GM21723 (cell line): ENCODE measurements around the gene ZNF148.

Experiments
- ATAC-seq: cut with Tn5 transposase; IDR thresholded peaks from one replicate; pipeline ENCODE4 v1.9.1; 2021; ENCODE audit warnings: mild to moderate bottlenecking, moderate library complexity; ENCODE audit not compliant: unreplicated experiment

Gene ZNF148

GRCh38 chr3:125334675-125335560, 40.2 kb downstream of the ZNF148 start:
- no peak for ATAC-seq

- no peak for ATAC-seq
Measured at GRCh38 chr3:125332504-125332903, 42.6 kb downstream of the ZNF148 start.

- ATAC-seq = no peak
Measured at GRCh38 chr3:125331243-125331642, 43.9 kb downstream of the ZNF148 start.

DNA sequence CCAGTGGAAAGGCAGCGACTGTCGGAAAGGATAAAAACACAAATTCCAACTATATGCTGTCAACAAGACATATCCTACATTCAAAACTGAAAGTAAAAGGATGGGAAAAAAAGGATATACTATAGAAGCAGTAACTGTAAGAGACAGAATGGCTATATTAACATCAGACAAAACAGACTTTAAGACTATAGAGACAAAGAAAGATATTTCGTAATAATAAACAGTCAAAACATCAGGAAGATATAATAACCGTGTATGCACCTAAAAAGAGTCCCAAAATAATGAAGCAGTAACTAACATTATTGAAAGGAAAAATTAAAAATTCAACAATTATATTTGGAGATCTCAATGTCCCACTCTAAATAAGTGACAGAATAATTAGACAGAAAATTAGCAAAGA, 48.2 kb downstream of the ZNF148 start:
- no peak for ATAC-seq

- no peak for ATAC-seq
Measured at GRCh38 chr3:125325746-125326145, 49.4 kb downstream of the ZNF148 start.

GRCh38 chr3:125324341-125324740, 50.8 kb downstream of the ZNF148 start:
- no peak for ATAC-seq

DNA sequence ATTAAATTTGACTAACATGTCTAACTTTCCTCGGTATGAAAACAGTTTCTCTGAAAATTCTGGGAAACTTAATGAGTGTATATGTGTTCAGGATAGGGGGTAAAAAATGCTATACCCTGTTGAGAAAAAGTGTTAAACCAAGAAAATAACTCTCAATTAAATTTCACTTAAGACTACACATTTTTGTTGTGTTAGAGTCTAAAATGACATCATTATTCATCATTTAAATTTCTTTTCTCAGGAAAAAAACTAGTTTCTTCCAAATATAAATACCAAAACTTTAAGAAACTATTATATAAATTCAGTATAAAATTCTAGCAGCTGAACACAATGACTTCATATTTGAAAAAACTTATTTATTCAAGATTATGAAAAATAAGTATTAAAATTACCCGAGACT, 52.2 kb downstream of the ZNF148 start:
- ATAC-seq = no peak

DNA sequence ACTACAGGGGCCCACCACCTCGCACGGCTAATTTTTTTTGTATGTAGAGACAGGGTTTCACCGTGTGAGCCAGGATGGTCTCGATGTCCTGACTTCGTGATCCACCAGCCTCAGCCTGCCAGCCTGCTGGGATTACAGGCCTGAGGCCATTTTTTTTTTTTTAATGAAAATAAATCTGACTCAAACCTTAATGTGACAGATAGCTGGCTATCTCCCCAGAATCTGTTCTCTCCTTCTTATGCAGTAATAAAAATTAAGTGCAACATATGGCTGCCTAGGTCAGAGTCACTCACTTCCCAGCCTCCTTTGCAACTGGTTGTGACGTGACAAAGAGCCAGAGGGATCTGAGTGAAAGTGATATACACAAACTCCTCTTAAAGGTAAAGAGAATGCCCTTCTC, 53.0 kb downstream of the ZNF148 start:
- ATAC-seq = no peak

DNA sequence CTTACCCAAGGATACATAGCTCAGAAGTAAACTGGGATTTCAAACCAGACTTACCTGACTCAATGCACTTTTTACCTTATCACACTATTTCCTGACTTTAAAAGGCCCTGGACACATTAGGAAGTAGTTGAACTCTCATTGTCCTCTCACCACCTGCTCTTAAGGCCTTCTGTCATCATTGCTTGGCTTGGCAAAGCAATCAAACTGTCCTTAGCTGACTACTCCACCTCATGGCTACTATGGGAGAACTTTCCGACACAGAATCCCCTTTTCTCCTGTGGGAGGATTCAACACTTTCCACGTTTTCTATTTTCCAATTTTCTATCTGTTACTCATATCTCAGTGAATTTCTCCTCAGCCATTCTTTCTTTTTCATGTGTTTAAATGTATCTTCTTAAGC, 55.4 kb downstream of the ZNF148 start:
- ATAC-seq = no peak

DNA sequence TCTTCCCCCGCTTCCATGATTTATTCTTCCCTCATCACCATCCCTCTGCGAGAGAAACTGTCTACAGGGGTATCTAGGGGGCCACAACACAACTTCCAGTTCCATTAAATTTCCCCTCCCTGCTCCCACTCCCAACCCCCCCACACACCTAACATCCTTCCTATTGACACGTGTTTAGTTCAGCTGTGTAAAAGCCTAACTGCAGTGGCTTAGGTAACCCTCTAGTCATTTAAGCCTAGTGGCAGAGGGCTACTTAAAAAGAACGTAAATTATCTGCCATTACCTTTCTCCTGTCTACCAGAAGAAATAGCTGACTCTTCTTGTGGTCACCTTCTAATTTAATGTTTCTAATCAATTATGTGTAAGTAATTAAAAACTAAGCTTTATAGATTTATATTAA, 56.3 kb downstream of the ZNF148 start:
- ATAC-seq = no peak

- no peak for ATAC-seq
Measured at GRCh38 chr3:125318167-125318865, 56.8 kb downstream of the ZNF148 start.

DNA sequence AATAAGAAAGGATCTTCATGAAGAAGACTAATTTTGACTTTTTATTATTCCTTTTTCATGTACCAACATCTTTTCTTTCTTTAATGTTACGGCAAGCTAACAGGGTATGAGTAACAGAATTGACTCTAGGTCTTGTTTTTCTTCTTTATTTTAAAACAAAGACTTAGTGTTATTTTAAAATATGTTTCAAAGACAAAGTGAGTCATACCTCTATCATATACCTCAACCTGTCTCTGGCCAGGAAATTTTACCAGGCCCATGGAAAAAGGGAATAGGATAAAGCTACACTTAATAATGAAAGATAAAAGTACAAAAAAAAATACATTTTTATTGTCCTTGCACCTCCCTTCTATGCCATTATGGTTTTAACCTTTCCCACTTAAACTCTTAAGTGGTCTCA, 57.4 kb downstream of the ZNF148 start:
- no peak for ATAC-seq

- no peak for ATAC-seq
Measured at GRCh38 chr3:125316949-125317348, 58.2 kb downstream of the ZNF148 start.

DNA sequence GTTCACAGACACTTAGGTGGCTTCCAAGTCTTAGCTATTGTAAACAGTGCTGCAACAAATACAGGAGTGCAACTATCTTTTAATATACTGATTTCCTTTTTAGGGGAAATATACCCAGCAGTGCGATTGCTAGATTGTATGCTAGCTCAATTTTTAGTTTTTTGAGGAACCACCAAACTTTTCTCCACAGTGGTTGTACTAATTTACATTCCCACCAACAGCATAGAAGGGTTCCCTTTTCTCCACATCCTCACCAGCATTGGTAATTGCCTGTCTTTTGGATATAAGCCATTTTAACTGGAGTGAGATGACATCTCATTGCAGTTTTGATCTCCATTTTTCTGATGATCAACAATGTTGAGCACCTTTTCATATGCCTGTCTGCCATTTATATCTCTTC, 58.9 kb downstream of the ZNF148 start:
- ATAC-seq = no peak

GRCh38 chr3:125313060-125313635, 62.0 kb downstream of the ZNF148 start:
- ATAC-seq = no peak

DNA sequence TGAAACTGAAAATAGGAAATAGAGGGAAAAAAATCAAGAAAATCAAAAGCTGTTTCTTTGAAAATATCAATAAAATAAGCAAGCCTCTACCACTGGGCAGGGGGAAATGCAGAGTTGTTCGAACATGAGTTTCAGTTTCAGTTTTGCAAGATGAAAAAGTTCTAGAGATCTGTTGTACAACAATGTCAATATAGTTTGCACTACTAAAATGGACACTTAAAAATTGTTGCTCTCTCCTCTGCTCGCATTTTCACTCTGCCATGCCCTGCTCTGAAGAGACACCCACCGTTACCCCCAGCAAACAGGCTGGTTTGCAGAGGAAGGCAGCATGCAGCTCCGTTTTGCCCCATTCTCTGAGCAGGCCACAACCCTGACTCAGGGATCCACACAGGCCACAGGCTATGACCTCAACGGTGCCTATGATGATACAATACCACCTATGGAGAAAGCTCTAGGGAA, 64.5 kb downstream of the ZNF148 start:
- ATAC-seq = peak; percentile 54

DNA sequence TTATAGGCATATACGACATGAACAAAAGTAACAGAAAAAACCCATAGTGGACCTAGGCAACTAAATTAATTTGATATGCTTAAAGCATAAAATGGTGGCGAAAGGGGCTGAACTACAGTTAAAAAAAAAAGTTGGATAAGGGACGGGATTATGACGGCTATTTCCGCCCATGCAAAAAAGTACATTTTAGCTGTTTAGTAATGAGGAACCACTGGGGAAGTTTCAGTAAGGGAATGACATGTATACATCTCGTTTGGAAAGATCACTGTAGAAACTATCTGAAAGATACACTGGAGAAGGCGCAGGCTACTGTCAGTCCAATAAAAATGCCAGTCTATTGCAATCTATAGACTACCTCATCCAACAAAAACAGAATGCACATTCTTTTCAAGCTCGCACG, 65.6 kb downstream of the ZNF148 start:
- no peak for ATAC-seq

GRCh38 chr3:125306620-125307019, 68.5 kb downstream of the ZNF148 start:
- no peak for ATAC-seq

- no peak for ATAC-seq
Measured at GRCh38 chr3:125302932-125303331, 72.2 kb downstream of the ZNF148 start.

GRCh38 chr3:125300416-125300815, 74.7 kb downstream of the ZNF148 start:
- ATAC-seq = no peak

- ATAC-seq = no peak
Measured at GRCh38 chr3:125294411-125294810, 80.7 kb downstream of the ZNF148 start.

DNA sequence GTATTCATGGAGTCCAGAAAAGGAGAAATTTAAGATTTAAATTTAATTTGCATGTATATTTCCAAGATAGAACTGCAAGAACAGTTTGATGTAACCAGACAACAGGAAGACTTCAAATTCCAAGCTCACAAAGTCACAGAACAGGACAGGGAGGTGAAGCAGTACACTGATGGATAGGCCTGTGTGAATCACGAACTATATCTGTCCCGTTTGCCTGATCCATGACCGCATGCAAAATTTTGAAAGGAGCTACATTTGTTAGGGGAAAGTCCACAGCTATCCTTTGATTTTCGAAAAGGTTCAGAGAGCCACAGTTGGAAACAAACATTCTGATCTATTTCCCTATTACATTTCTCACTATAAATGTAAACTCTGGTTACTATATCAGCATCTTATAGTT, 83.1 kb downstream of the ZNF148 start:
- no peak for ATAC-seq
